ACC112 (cell line): ENCODE measurements around the gene IL18R1.

Source experiments
- H2AFZ ChIP-seq: fragments of 200-600 bp; sonication (generic); one replicate; pipeline ENCODE4 v1.6.0; 2017; ENCODE audit warnings: antibody characterized with exemption, low read length; ENCODE audit not compliant: unreplicated experiment
- H3K27ac ChIP-seq: fragments of 200-600 bp; sonication (generic); 2 replicates; pipeline ENCODE4 v1.5.1; 2014; ENCODE audit warnings: low read depth, mild to moderate bottlenecking, antibody characterized with exemption, low read length, moderate library complexity
- H3K27me3 ChIP-seq: fragments of 200-600 bp; sonication (generic); 2 replicates; pipeline ENCODE4 v1.6.1; 2014; ENCODE audit warnings: mild to moderate bottlenecking, antibody characterized with exemption, low read length, moderate library complexity, mixed read lengths; ENCODE audit not compliant: insufficient read depth
- H3K36me3 ChIP-seq: fragments of 200-600 bp; sonication (generic); 2 replicates; pipeline ENCODE4 v1.6.1; 2016; ENCODE audit warnings: mild to moderate bottlenecking, antibody characterized with exemption, low read length, moderate library complexity, mixed read lengths; ENCODE audit not compliant: insufficient read depth
- H3K4me1 ChIP-seq: fragments of 200-600 bp; sonication (generic); one replicate; pipeline ENCODE4 v1.6.1; 2016; ENCODE audit warnings: low read length, mixed read lengths; ENCODE audit not compliant: insufficient read depth, unreplicated experiment, control insufficient read depth
- H3K4me3 ChIP-seq: fragments of 200-600 bp; sonication (generic); 2 replicates; pipeline ENCODE4 v1.5.1; 2014; ENCODE audit warnings: mild to moderate bottlenecking, low read depth, low read length
- H3K79me2 ChIP-seq: fragments of 200-600 bp; sonication (generic); one replicate; pipeline ENCODE4 v1.6.0; 2016; ENCODE audit warnings: low read length; ENCODE audit not compliant: control insufficient read depth, unreplicated experiment, insufficient read depth

IL18R1 gene

GRCh38 chr2:102418421-102418961 lies 62.9 kb downstream of the IL18R1 start:
- Histone ChIP-seq H3K79me2 (no peaks in the 10 kb centered on the region), H3K27ac (no peak overlapping the region), H3K4me3 (no peak overlapping the region), H3K4me1 (peaks cover 4% of the 10 kb centered on the region), H2AFZ (no peak overlapping the region), H3K27me3 (peaks cover 36% of the 10 kb centered on the region), H3K36me3 (no peaks in the 10 kb centered on the region)

DNA sequence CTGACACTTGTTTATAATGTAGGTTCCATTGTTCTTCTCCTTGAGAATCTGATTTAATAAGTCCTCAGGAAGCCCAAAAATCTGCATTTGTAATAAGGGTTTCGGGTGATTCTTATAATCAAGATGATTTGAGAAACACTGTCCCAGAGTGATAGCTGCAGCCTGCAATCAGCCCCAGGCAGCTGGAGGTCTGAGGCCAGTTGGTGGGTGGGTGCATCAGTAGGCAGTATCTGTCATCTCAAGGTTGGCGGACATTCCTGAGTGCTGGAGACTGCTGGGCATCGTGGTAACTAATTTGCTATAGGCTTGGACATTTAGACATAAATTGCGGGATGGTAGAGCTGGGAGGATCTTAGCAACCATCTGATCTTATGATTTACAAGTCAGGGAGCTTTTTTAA lies 64.7 kb downstream of the IL18R1 start:
- no peaks in the 10 kb centered on the region for H3K79me2 ChIP-seq
- H3K4me3 ChIP-seq: no peak overlapping the region
- H3K27ac ChIP-seq: no peak overlapping the region
- H3K4me1 ChIP-seq: peaks cover 4% of the 10 kb centered on the region
- peaks cover 49% of the 10 kb centered on the region for H3K27me3 ChIP-seq
- no peaks in the 10 kb centered on the region for H3K36me3 ChIP-seq
- H2AFZ ChIP-seq: no peak overlapping the region

GRCh38 chr2:102421890-102422759 lies 66.5 kb downstream of the IL18R1 start:
- H3K27me3 ChIP-seq: peaks cover 49% of the 10 kb centered on the region
- H2AFZ ChIP-seq: no peak overlapping the region
- H3K79me2 ChIP-seq: no peaks in the 10 kb centered on the region
- no peaks in the 10 kb centered on the region for H3K36me3 ChIP-seq
- H3K4me3 ChIP-seq: no peak overlapping the region
- no peak overlapping the region for H3K27ac ChIP-seq
- H3K4me1 ChIP-seq: peaks cover 4% of the 10 kb centered on the region

DNA sequence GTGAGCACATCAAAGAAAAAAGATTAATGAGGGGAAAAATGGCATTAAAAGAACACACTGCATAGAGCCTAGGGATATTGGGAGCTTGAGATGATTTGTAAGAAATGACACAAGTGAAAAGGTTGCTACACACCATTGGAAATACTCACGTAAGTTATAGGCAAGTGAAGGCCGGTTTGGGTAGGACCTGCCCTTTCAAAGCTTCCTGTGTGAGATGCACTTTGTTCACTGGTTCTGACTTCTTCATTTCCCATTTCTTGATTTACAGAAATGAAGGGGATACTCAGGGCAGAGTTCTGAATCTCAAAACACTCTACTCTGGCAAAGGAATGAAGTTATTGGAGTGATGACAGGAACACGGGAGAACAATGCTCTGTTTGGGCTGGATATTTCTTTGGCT lies 67.3 kb downstream of the IL18R1 start, which contains the start of gene IL18RAP:
Gene IL18RAP (plus strand): TSS at position 251 of the 400 bp plus-strand sequence. CDS start 118 bp downstream, at position 369.
- Histone ChIP-seq H2AFZ (no peak within 1 kb of the TSS), H3K4me3 (no peak within 1 kb of the TSS), H3K27ac (no peak within 1 kb of the TSS), H3K4me1 (peaks cover 4% of the 10 kb centered on the region), H3K36me3 (no peaks in the 10 kb centered on the region), H3K79me2 (no peaks in the 10 kb centered on the region), H3K27me3 (peaks cover 49% of the 10 kb centered on the region)

DNA sequence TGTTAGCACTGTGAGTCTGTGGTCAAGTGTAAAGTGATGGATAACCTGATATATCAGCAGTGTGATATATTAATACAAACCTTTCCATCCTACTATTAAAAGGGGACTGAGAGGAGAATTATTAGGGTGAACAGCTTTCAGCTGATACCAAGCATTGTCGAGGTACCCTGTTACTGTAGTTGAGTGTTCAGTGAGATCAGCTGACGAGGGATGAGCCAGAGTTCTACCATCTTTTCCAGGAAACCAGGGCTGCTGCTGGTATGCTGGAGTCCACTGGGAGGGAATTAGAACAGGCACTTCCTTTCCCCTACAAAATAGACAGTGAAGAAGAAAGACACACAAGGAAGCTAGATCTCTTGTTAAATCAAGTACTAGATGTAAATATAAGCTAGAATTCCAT lies 67.8 kb downstream of the IL18R1 start:
- Histone ChIP-seq H3K4me3 (no peak overlapping the region), H3K36me3 (no peaks in the 10 kb centered on the region), H3K79me2 (no peaks in the 10 kb centered on the region), H2AFZ (no peak overlapping the region), H3K27ac (no peak overlapping the region), H3K4me1 (peaks cover 4% of the 10 kb centered on the region), H3K27me3 (peaks cover 49% of the 10 kb centered on the region)

DNA sequence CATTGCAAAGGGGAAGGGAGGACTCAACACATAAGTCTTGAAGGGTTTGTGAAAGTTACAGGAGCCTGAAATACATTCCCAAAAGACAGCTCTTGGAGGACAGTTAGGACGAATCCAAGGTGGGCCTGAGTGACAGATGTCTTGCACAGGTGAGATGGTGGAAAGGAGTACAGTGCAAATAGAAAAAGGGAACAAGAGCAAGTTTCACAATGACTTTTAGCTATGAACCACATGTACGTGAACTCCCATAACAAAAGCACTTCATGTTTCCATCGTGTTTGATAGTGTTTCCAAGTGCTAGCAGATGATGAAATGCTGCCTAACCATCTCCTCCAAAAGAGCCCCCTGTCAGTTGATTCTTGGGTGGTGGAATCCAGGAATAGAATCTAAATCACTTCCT lies 69.2 kb downstream of the IL18R1 start:
- no peak overlapping the region for H2AFZ ChIP-seq
- H3K79me2 ChIP-seq: no peaks in the 10 kb centered on the region
- no peak overlapping the region for H3K4me3 ChIP-seq
- peaks cover 46% of the 10 kb centered on the region for H3K27me3 ChIP-seq
- H3K27ac ChIP-seq: no peak overlapping the region
- H3K36me3 ChIP-seq: no peaks in the 10 kb centered on the region
- no peaks in the 10 kb centered on the region for H3K4me1 ChIP-seq

DNA sequence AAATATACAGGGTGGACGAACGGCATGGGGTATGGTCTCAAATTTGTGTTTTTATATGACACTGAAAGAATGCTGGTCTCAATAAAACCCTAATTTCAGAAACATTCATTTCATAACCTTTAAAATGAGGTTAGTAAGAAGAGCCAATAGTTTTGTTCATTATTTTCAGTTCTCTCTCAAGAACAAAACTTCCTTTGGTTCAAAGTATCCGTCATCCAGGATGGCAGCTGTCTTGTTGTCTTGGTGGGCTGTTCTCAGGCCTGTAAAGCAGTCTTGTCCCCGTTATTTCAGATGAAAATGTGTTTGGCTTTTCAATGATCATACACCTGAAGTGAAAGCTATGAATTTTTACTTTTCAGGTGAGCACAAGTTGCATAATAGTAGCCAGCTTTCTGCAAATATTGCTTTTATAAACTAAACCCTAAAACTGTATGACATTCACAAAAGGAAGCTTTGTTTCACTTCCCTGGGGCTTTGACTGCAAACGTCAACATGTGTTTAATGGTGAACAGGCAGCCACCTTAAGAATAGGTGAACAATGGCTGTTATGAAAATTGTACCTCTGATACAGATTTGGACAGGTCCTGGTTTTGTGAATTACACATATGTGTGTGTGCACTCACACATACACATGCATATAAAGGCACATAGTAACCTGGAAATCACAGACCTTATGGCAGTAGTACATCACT lies 70.0 kb downstream of the IL18R1 start:
- Histone ChIP-seq H3K27ac (no peak overlapping the region), H3K4me1 (no peaks in the 10 kb centered on the region)

GRCh38 chr2:102427249-102427648 lies 71.7 kb downstream of the IL18R1 start:
- H3K36me3 ChIP-seq: no peaks in the 10 kb centered on the region
- no peaks in the 10 kb centered on the region for H3K4me1 ChIP-seq
- no peak overlapping the region for H3K27ac ChIP-seq
- no peak overlapping the region for H3K4me3 ChIP-seq
- H2AFZ ChIP-seq: no peak overlapping the region
- H3K27me3 ChIP-seq: peaks cover 25% of the 10 kb centered on the region
- no peaks in the 10 kb centered on the region for H3K79me2 ChIP-seq

More for the DNA sequence above, 70.0 kb downstream of the IL18R1 start:
- Histone ChIP-seq H3K27me3 (peaks cover 37% of the 10 kb centered on the region), H2AFZ (no peak overlapping the region), H3K4me3 (no peak overlapping the region), H3K36me3 (no peaks in the 10 kb centered on the region), H3K79me2 (no peaks in the 10 kb centered on the region)

DNA sequence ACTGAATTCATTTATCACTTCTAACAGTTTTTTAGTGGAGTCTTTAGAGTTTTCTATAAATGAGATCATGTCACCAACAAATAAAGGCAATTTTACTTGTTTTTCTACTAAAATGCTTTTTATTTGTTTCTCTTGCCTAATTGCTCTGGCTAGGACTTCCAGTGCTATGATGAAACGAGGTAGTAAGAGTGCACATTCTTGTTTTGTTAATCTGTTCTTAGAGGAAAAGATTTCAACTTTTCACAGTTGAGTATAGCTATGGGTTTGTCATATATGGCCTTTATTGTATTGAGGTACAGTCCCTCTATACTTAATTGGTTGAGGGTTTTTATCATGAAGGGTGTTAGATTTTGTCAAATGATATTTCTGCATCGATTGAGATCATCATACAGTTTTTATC lies 73.0 kb downstream of the IL18R1 start:
- H3K27ac ChIP-seq: no peak overlapping the region
- no peaks in the 10 kb centered on the region for H3K36me3 ChIP-seq
- peaks cover 12% of the 10 kb centered on the region for H3K27me3 ChIP-seq
- no peaks in the 10 kb centered on the region for H3K4me1 ChIP-seq
- H3K79me2 ChIP-seq: no peaks in the 10 kb centered on the region
- H2AFZ ChIP-seq: no peak overlapping the region
- H3K4me3 ChIP-seq: no peak overlapping the region

DNA sequence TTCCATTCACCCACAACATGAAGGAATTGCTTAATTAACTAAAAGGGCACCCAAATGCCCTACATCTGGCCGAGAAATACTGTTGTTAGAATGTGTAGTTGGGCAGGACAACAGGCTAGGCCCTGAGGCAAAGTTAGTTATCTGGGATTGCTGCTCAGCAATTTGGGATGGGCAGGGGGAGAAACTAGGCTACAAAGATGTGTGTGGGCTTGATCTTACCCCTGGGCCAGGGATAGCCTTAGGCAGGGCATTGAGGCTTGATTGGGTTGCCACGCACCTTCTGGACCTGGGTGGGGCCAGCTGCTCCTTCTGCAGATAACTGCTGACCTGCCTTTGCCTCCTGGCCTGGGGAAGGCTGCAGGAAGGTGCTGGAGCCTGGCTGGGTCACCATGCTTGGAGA lies 76.8 kb downstream of the IL18R1 start:
- Histone ChIP-seq H3K4me3 (no peak overlapping the region), H3K36me3 (no peaks in the 10 kb centered on the region), H2AFZ (no peak overlapping the region), H3K4me1 (no peaks in the 10 kb centered on the region), H3K27me3 (no peaks in the 10 kb centered on the region), H3K79me2 (no peaks in the 10 kb centered on the region), H3K27ac (no peak overlapping the region)
